Measurements from ENCODE around the gene BICRAL.
"Not testable (repeated sequence)": the region's sequence is repeated elsewhere in the genome, so short reads cannot be mapped to it uniquely, and the experiment has no call there.

Gene BICRAL

DNA sequence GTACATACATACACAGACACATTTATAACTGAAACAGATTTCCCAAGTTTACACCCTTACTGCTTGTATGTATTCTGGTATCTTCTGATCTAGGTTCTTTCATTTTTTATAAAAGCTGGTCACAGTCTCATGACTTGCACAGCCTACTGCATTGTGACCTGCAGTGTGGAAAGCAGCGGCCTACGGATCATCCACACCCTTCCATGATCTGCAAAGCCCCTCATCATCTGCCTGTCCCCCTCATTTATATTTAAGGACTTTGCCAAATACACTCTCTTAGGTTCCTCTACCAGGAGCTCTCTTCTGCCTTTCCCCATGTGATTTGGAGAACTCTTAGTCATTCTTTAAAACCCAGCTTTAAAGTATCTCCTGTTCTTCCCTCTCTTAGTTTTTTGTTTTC is 12.0 kb upstream of the BICRAL start:
- Histone ChIP-seq H3K27me3 (replicated peaks; ENCODE audit: control insufficient read depth, insufficient read depth, low read length) (no peaks in the 10 kb centered on the region), H3K4me3 (replicated peaks; ENCODE audit: low read depth, low read length) (no peak overlapping the region), H3K36me3 (ENCODE audit: control insufficient read depth, insufficient read depth, low read length) (no peaks in the 10 kb centered on the region)
- no peak for DNase-seq (ENCODE audit: extremely low read depth, insufficient read length)
- TF ChIP-seq, protein P1, sequence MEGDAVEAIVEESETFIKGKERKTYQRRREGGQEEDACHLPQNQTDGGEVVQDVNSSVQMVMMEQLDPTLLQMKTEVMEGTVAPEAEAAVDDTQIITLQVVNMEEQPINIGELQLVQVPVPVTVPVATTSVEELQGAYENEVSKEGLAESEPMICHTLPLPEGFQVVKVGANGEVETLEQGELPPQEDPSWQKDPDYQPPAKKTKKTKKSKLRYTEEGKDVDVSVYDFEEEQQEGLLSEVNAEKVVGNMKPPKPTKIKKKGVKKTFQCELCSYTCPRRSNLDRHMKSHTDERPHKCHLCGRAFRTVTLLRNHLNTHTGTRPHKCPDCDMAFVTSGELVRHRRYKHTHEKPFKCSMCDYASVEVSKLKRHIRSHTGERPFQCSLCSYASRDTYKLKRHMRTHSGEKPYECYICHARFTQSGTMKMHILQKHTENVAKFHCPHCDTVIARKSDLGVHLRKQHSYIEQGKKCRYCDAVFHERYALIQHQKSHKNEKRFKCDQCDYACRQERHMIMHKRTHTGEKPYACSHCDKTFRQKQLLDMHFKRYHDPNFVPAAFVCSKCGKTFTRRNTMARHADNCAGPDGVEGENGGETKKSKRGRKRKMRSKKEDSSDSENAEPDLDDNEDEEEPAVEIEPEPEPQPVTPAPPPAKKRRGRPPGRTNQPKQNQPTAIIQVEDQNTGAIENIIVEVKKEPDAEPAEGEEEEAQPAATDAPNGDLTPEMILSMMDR (IDR thresholded peaks at IDR 0.05; ENCODE audit: insufficient read depth, low read length, poor library complexity, severe bottlenecking), result no peak

DNA sequence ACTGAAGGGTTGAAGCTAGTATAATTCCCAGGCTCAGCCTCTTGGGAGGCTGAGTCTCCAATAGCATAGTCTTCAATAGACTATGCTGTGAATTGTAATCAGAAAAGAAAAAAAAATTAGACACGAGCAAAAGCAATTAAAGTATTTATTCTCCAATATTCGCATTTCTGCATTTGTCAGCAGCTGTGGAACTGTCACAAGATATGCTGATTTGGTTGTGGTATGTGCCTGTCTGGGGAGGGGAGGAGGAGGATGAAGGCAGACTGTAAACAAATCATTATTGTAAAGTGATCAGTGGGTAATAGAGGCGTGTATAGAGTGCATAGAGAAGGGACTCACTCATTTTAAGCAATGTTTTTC is 10.1 kb upstream of the BICRAL start:
- TF ChIP-seq, protein P1 (IDR thresholded peaks at IDR 0.05; ENCODE audit: insufficient read depth, low read length, poor library complexity, severe bottlenecking), result no peak
- Histone ChIP-seq H3K4me3 (replicated peaks; ENCODE audit: low read depth, low read length) (peak overlapping the region; percentile 46), H3K36me3 (ENCODE audit: control insufficient read depth, insufficient read depth, low read length) (no peaks in the 10 kb centered on the region), H3K27me3 (replicated peaks; ENCODE audit: control insufficient read depth, insufficient read depth, low read length) (no peaks in the 10 kb centered on the region)
- DNase-seq (ENCODE audit: extremely low read depth, insufficient read length), result no peak

DNA sequence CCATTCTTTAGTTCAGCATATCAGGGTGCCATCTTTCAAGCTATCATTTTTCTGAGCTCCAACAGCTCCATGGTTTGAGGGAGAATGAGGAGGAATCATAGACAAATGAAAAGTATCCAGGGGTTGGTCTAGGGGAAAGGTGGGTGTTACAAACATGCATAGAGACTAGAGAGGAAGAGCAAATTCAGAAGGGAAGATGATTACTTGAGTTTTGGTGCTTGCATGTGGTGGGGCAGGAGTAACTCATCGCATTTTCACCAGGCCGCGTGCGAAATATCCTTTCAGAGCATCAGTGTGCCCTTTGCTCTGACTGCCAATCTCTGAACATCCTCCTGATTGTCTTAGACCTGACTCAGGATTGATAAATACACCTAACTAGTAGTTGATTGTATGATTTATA is 7.7 kb upstream of the BICRAL start:
- Histone ChIP-seq H3K4me3 (replicated peaks; ENCODE audit: low read depth, low read length) (no peak overlapping the region), H3K27me3 (replicated peaks; ENCODE audit: control insufficient read depth, insufficient read depth, low read length) (no peaks in the 10 kb centered on the region), H3K36me3 (ENCODE audit: control insufficient read depth, insufficient read depth, low read length) (no peaks in the 10 kb centered on the region)
- no peak for DNase-seq (ENCODE audit: extremely low read depth, insufficient read length)
- TF ChIP-seq, protein P1 (IDR thresholded peaks at IDR 0.05; ENCODE audit: insufficient read depth, low read length, poor library complexity, severe bottlenecking), result no peak

DNA sequence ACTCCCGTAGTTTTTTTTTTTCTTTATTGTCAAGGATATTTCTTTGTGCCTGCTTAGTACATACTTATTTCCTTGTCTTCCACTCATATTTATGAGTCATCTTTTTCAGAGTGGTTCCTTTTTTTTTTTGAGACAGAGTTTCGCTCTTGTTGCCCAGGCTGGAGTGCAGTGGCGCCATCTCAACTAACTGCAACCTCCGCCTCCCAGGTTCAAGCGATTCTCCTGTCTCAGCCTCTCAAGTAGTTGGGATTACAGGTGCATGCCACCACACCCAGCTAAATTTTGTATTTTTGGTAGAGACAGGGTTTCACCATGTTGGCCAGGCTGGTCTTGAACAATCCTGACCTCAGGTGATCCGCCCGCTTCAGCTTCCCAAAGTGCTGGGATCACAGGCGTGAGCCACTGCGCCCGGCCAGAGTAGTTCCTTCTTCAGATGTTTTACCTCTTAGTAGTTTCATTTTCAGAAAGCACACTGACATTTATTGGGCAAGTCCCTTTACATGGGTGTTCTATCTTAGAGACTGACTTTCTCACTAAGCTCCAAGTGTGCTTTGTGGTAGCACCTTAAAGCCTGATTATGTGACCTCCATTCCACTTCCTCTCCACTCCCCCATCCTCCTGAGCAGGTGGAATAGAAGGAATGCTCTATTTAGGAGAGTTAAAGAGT is 6.9 kb upstream of the BICRAL start:
- not testable (repeated sequence) for H3K36me3 ChIP-seq (ENCODE audit: control insufficient read depth, insufficient read depth, low read length); H3K27me3 ChIP-seq (replicated peaks; ENCODE audit: control insufficient read depth, insufficient read depth, low read length)
- peak overlapping the region; percentile 38 for H3K4me3 ChIP-seq (replicated peaks; ENCODE audit: low read depth, low read length)
- DNase-seq (ENCODE audit: extremely low read depth, insufficient read length), result peak; percentile 77

DNA sequence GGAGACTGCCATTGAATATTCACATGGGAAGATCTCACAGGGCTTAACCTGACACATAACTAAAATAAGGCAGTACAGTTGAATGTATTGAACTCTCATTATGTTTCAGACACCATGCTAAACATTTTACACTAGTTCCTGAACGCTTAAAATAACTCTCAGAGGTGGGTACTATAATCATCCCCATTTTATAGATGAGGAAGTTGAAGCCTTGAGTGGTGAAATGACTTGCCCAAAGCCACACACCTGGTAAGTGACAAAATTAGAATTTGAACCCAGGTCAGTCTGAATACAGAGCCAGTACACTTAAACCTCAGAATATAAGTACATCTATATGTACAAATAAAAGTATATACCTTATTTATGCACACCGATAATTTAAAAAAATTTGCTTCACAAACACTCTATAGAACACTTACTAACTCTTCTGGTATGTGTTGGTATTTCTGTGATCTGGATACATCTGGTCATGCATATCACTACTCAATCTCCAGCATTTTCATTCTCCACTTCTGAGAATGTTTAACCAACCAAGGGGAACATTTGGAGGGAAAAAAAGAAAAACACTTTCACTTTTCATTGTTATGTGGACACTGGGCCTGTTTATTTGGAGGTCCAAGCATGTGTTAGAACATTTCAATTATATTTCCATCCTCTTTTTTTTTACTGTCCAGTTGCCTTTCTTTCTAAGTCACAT is 4.6 kb upstream of the BICRAL start:
- Histone ChIP-seq H3K4me3 (replicated peaks; ENCODE audit: low read depth, low read length) (peak overlapping the region; percentile 21), H3K27me3 (replicated peaks; ENCODE audit: control insufficient read depth, insufficient read depth, low read length) (no peaks in the 10 kb centered on the region), H3K36me3 (ENCODE audit: control insufficient read depth, insufficient read depth, low read length) (no peaks in the 10 kb centered on the region)
- TF ChIP-seq, protein P1 (IDR thresholded peaks at IDR 0.05; ENCODE audit: insufficient read depth, low read length, poor library complexity, severe bottlenecking), result no peak
- DNase-seq (ENCODE audit: extremely low read depth, insufficient read length), result peak; percentile 80

DNA sequence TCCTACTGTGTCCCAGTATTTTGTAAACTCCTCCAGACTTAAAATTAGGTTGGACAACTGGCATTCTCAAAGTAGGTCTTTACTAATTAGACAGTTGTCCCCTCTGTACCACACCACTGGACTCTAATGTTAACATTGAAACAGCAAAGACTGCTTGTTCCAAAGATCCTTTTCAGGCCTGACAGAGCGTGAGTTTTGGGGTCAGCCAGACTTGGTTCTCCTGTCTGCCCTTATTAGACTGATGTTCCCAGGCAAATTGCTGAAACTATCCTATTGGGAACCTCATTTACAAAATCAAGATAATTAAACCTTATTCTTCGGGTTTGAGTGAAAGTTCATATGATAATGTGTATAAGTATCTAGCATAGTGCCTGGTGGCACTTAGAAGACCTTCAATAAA is 3.7 kb upstream of the BICRAL start:
- DNase-seq (ENCODE audit: extremely low read depth, insufficient read length), result no peak
- TF ChIP-seq, protein P1 (IDR thresholded peaks at IDR 0.05; ENCODE audit: insufficient read depth, low read length, poor library complexity, severe bottlenecking), result no peak
- Histone ChIP-seq H3K4me3 (replicated peaks; ENCODE audit: low read depth, low read length) (no peak overlapping the region), H3K27me3 (replicated peaks; ENCODE audit: control insufficient read depth, insufficient read depth, low read length) (no peaks in the 10 kb centered on the region), H3K36me3 (ENCODE audit: control insufficient read depth, insufficient read depth, low read length) (no peaks in the 10 kb centered on the region)
